ENCODE measurements around the gene EFNB3. TPM values are rescaled to one million over a fixed set of nuclear protein-coding genes. Genes with fewer than 3 reads are reported as not detected.

Gene EFNB3
- 2.7 TPM for total RNA-seq

DNA sequence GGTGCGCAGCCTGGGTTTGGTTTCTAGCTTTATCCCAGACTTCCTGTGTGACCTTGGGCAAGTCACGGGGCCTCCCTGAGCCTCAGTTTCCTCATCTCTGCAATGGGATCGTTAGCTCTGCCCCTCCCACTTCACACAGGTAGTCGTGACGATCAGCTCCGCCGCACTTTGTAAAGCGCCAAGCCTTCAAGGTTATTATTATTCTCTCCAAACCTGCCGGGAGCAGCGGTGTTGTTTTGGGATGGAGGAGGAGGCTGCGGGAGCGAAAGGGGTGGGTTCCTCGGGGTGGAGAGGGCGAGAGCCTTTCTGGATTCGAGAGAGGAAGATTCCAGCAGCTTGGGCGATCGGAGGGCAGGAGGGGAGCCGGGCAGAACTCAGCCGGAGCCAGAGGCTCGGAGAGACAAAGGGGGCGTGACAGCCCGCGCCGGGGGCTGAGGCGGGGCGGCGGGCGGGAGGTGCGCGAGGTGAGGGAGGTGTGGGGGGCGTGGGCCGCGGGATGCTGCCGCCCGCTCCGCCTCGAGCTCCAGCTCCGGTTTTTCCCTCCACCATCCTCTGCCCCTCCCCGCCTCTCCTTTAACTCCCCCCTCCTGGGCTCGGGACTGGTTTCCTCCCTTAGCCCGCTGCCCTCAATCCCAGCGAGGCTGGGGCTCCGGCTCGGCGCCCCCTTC lies at the start of gene EFNB3:
TSS of gene EFNB3 (plus strand) at position 602 of the 668 bp plus-strand sequence. CDS start 397 bp downstream, outside the sequence.
- DNase-seq (ENCODE audit: extremely low spot score in 2 of 2), result no peak
- no peak within 1 kb of the TSS for H3K27ac ChIP-seq

DNA sequence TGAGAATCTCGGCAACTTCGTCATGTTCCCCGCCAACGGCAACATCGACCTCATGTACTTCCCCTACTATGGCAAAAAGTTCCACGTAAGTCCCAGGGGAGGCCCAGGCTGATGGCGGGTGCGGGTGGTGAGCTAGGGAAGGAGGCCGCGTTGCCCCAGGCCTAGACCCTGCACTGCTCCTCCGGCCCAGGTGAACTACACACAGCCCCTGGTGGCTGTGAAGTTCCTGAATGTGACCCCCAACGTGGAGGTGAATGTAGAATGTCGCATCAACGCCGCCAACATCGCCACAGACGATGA lies 49.5 kb upstream of the EFNB3 start:
- no peaks in the 10 kb centered on the region for H3K9me3 ChIP-seq
- TF ChIP-seq POLR2A (IDR thresholded peaks at IDR 0.05), result no peak
- TF ChIP-seq POLR2AphosphoS5 (IDR thresholded peaks at IDR 0.05; ENCODE audit: insufficient read depth in 1 of 2, low read depth in 1 of 2), result no peak
- TF ChIP-seq, protein P1, sequence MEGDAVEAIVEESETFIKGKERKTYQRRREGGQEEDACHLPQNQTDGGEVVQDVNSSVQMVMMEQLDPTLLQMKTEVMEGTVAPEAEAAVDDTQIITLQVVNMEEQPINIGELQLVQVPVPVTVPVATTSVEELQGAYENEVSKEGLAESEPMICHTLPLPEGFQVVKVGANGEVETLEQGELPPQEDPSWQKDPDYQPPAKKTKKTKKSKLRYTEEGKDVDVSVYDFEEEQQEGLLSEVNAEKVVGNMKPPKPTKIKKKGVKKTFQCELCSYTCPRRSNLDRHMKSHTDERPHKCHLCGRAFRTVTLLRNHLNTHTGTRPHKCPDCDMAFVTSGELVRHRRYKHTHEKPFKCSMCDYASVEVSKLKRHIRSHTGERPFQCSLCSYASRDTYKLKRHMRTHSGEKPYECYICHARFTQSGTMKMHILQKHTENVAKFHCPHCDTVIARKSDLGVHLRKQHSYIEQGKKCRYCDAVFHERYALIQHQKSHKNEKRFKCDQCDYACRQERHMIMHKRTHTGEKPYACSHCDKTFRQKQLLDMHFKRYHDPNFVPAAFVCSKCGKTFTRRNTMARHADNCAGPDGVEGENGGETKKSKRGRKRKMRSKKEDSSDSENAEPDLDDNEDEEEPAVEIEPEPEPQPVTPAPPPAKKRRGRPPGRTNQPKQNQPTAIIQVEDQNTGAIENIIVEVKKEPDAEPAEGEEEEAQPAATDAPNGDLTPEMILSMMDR (IDR thresholded peaks at IDR 0.05), result no peak
- no peak for DNase-seq (ENCODE audit: extremely low spot score in 2 of 2)
- H3K4me3 ChIP-seq, result no peak overlapping the region
- no peaks in the 10 kb centered on the region for H3K36me3 ChIP-seq
- peaks cover 14% of the 10 kb centered on the region for H3K27me3 ChIP-seq
- H3K27ac ChIP-seq, result no peak overlapping the region
- intact Hi-C loops (cut with DNase I), result no loop called here
- peaks cover 17% of the 10 kb centered on the region for H3K4me1 ChIP-seq

More for the DNA sequence above, at the start of gene EFNB3:
- Histone ChIP-seq H3K27me3 (peaks cover 6% of the 10 kb centered on the region), H3K9me3 (no peaks in the 10 kb centered on the region), H3K4me3 (peak within 1 kb of the TSS; percentile 49 to 51), H3K36me3 (peaks cover 0 to 17% of the 10 kb centered on the region in 2 donors), H3K4me1 (peaks cover 24% of the 10 kb centered on the region)
- intact Hi-C loops (cut with DNase I), result no loop called here
- TF ChIP-seq, protein P1 (IDR thresholded peaks at IDR 0.05), result no peak
- TF ChIP-seq POLR2AphosphoS5 (IDR thresholded peaks at IDR 0.05; ENCODE audit: insufficient read depth in 1 of 2, low read depth in 1 of 2) (no peak), POLR2A (IDR thresholded peaks at IDR 0.05) (no peak)

DNA sequence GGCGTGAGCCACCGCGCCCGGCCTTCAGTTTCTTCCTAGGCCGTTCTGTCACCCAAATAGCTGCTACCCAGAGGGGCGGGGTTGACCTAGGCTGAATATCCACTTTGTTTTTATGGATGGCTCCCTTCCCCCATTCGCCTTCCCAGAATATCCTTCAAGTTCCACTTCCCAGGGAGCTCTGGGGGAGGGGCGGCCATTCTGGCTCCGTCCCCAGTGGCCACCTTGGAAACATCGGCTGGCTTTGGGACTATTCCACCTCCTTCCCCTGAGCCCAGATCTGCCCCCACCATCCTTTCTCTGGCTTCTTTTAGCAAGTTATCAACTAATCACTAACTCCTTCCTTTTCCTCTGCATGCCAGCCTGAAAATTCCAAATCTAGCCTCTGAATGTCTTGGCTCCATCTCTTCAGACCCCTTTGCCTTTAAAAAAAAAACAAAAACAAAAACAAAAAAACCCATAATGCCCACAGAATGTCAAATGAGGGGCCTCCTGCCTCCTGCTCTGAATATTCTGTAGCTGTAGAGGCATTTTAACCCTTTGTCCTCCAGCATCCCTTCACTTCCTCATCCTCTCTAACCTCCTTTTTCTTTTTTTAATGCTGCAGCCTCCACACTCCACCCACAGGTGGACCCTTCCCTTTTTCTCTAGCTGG lies 47.9 kb upstream of the EFNB3 start:
- H3K9me3 ChIP-seq, result no peaks in the 10 kb centered on the region

DNA sequence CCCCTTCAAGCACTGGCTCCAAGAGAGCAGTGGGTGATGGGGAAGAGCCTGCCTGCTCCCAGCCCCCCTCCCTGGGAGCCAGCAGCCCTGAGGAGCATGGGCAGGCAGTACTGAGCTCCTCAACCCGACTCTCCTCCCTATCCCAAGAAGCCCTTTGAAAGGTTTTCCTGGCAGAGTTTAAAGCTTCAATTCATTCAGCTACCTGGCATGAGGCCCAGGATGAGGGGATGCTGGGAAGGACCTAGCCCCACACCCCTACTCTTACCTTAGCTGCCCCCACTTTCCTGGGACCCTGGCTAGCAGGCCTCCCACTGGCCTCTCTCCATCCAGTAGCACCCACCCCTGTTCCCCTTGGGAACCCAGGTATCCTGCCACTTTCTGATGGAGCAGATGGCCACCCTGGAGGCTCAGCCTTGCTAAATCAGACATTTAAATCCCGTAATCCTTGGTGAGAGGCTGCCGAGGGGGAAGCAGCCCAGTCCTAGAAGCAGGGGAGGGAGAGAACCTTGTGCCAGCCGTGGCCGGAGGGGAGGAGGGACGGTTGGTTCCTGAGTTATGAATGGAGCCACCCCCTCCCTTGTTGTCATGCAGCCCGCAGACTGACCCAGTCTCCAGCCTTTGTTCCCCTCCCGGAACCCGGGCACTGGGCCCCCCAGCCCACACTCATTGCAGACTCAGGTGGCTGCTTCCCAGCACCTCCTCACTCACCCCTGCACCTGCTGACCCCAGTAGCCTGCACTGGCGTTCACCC lies 37.2 kb upstream of the EFNB3 start:
- Histone ChIP-seq H3K27me3 (no peaks in the 10 kb centered on the region), H3K9me3 (no peaks in the 10 kb centered on the region), H3K4me1 (no peaks in the 10 kb centered on the region), H3K36me3 (peaks cover 0 to 45% of the 10 kb centered on the region in 2 donors), H3K4me3 (no peak overlapping the region), H3K27ac (no peak overlapping the region)
- TF ChIP-seq POLR2AphosphoS5 (IDR thresholded peaks at IDR 0.05; ENCODE audit: insufficient read depth in 1 of 2, low read depth in 1 of 2) (no peak), POLR2A (IDR thresholded peaks at IDR 0.05) (no peak)
- TF ChIP-seq, protein P1 (IDR thresholded peaks at IDR 0.05), result no peak
- intact Hi-C loops (cut with DNase I), result no loop called here
- no peak for DNase-seq (ENCODE audit: extremely low spot score in 2 of 2)

More for the DNA sequence above, 47.9 kb upstream of the EFNB3 start:
- no peak for TF ChIP-seq POLR2A (IDR thresholded peaks at IDR 0.05)
- TF ChIP-seq, protein P1 (IDR thresholded peaks at IDR 0.05), result no peak
- no peak for TF ChIP-seq POLR2AphosphoS5 (IDR thresholded peaks at IDR 0.05; ENCODE audit: insufficient read depth in 1 of 2, low read depth in 1 of 2)
- intact Hi-C loops (cut with DNase I), result no loop called here
- no peak overlapping the region for H3K27ac ChIP-seq
- H3K36me3 ChIP-seq, result no peaks in the 10 kb centered on the region
- no peak for DNase-seq (ENCODE audit: extremely low spot score in 2 of 2)
- H3K4me1 ChIP-seq, result peaks cover 1% of the 10 kb centered on the region
- no peak overlapping the region for H3K4me3 ChIP-seq
- peaks cover 2% of the 10 kb centered on the region for H3K27me3 ChIP-seq

All from vagina (tissue), 2 donors.